ENCODE data around the gene ASF1A. TPM values are rescaled to one million over a fixed set of nuclear protein-coding genes. Genes with fewer than 3 reads are reported as not detected.

The ASF1A gene
- total and polyA plus RNA-seq, 9 of the 15 experiments (the other 6 are each of a cell fraction or from before 2014, with no cell fraction given): 31.5 to 45.3 (median 34.8) TPM

- no peak overlapping the region for H3K4me3 ChIP-seq
- intact Hi-C loops (cut with micrococcal nuclease): no loop called here
- no peak overlapping the region for H3K4me2 ChIP-seq (ENCODE audit: insufficient read depth, low read length)
- ChIA-PET CTCF (ENCODE audit: low intra/inter-chr PET ratio) (no interaction called here), POLR2A (interaction anchor here (0.7 to 0.9 kb wide), 2 partner anchors 10 to 28 kb away, joined by 3 read pairs; partner anchors contain the start of gene MCM9)
- no peak overlapping the region for H3K9ac ChIP-seq (ENCODE audit: insufficient read depth in 1 of 2, low read depth in 2 of 2, low read length in 2 of 2)
- H3K4me1 ChIP-seq (replicated peaks in 1 of 2; ENCODE audit: control insufficient read depth in 2 of 2, insufficient read depth in 2 of 2, low read length in 2 of 2): no peaks in the 10 kb centered on the region
- H4K20me1 ChIP-seq (replicated peaks; ENCODE audit: control insufficient read depth, insufficient read depth, low read length): no peaks in the 10 kb centered on the region
- H3K79me2 ChIP-seq (ENCODE audit: control insufficient read depth, insufficient read depth, low read length): no peaks in the 10 kb centered on the region
- no peaks in the 10 kb centered on the region for H3K9me1 ChIP-seq (ENCODE audit: control insufficient read depth, insufficient read depth, low read length)
- 0 out of 3 replicates have a peak, but pooled peaks of 1 of the 2 experiments have one; percentile 19 for TF ChIP-seq CBX3 (IDR thresholded peaks at IDR 0.05; ENCODE audit: borderline replicate concordance in 1 of 2, low read length in 2 of 2)
- TF ChIP-seq TRIM28 (IDR thresholded peaks at IDR 0.05): peak; percentile 87
- peak; percentile 36 for TF ChIP-seq ZNF280A (IDR thresholded peaks at IDR 0.05; ENCODE audit: low read depth, partially characterized antibody)
- TF ChIP-seq ZBED1 (IDR thresholded peaks at IDR 0.05): no peak
- peaks cover 2% of the 10 kb centered on the region; the same call in 1 of the 2 replicates for H3K9me3 ChIP-seq (replicated peaks; ENCODE audit: control insufficient read depth, insufficient read depth, low read depth, low read length)
- no peaks in the 10 kb centered on the region for H3K27me3 ChIP-seq (ENCODE audit: control insufficient read depth in 2 of 2, insufficient read depth in 2 of 2, low read length in 2 of 2)
- ATAC-seq (no peak), FAIRE-seq (no peak), DNase-seq (ENCODE audit: extremely low read depth in 1 of 4, low spot score in 3 of 4) (no peak)
- in situ Hi-C loops (cut with MboI): no loop called here
- no peak overlapping the region for H2AFZ ChIP-seq (ENCODE audit: low read depth, low read length)
- H3K36me3 ChIP-seq (ENCODE audit: control insufficient read depth, insufficient read depth, low read length): no peaks in the 10 kb centered on the region
- BruUV-seq (replicated peaks): no TSS peak
- H3K27ac ChIP-seq (ENCODE audit: extremely low read depth, low read depth, low read length): no peak overlapping the region
Measured at GRCh38 chr6:118945217-118945616, 51.3 kb downstream of the ASF1A start.

- POLR2A ChIA-PET: interaction anchor here (0.7 to 1.7 kb wide), 2 partner anchors 20 to 1116 kb away, joined by 3 to 8 read pairs; no protein-coding TSS in a partner anchor
- FAIRE-seq (no peak), ATAC-seq (no peak), DNase-seq (ENCODE audit: extremely low read depth in 1 of 4, low spot score in 3 of 4) (no peak)
- Histone ChIP-seq H3K27me3 (ENCODE audit: control insufficient read depth in 2 of 2, insufficient read depth in 2 of 2, low read length in 2 of 2) (no peaks in the 10 kb centered on the region), H2AFZ (ENCODE audit: low read depth, low read length) (no peak overlapping the region), H3K9ac (ENCODE audit: insufficient read depth in 1 of 2, low read depth in 2 of 2, low read length in 2 of 2) (no peak overlapping the region), H3K9me1 (ENCODE audit: control insufficient read depth, insufficient read depth, low read length) (no peaks in the 10 kb centered on the region), H3K36me3 (ENCODE audit: control insufficient read depth, insufficient read depth, low read length) (no peaks in the 10 kb centered on the region), H3K4me1 (replicated peaks in 1 of 2; ENCODE audit: control insufficient read depth in 2 of 2, insufficient read depth in 2 of 2, low read length in 2 of 2) (no peaks in the 10 kb centered on the region), H3K4me2 (ENCODE audit: insufficient read depth, low read length) (no peak overlapping the region), H3K9me3 (replicated peaks; ENCODE audit: control insufficient read depth, insufficient read depth, low read depth, low read length) (no peaks in the 10 kb centered on the region; the same call in 1 of the 2 replicates), H4K20me1 (replicated peaks; ENCODE audit: control insufficient read depth, insufficient read depth, low read length) (no peaks in the 10 kb centered on the region), H3K79me2 (ENCODE audit: control insufficient read depth, insufficient read depth, low read length) (no peaks in the 10 kb centered on the region), H3K4me3 (no peak overlapping the region), H3K27ac (ENCODE audit: extremely low read depth, low read depth, low read length) (no peak overlapping the region)
- 52% methylated on average over 2 of the region's 2 CpGs for WGBS (ENCODE audit: insufficient coverage, low coverage, missing lambda C conversion rate)
- intact Hi-C loops (cut with micrococcal nuclease): no loop called here
- no TSS peak for BruUV-seq (replicated peaks)
- in situ Hi-C loops (cut with MboI): no loop called here
- CTCF ChIA-PET (ENCODE audit: low intra/inter-chr PET ratio): no interaction called here
- TF ChIP-seq JUND (IDR thresholded peaks at IDR 0.05; ENCODE audit: borderline replicate concordance, low read depth, low read length) (no peak), JUND (tag; IDR thresholded peaks at IDR 0.05; ENCODE audit: borderline replicate concordance, low read depth, low read length) (no peak), FOXJ2 (tag; IDR thresholded peaks at IDR 0.05) (no peak), PREB (CRISPR knock-in tag; IDR thresholded peaks at IDR 0.05) (no peak), ZNF655 (CRISPR knock-in tag; IDR thresholded peaks at IDR 0.05) (no peak), CBX3 (IDR thresholded peaks at IDR 0.05; ENCODE audit: borderline replicate concordance in 1 of 2, low read length in 2 of 2) (no peak), FOS (IDR thresholded peaks at IDR 0.05; ENCODE audit: extremely low read depth, insufficient read length) (no peak), SRSF9 (IDR thresholded peaks at IDR 0.05; ENCODE audit: borderline replicate concordance, low read depth, low read length) (no peak)
Measured at GRCh38 chr6:118952683-118953082, 58.7 kb downstream of the ASF1A start.
